Fibroblast of skin of back (primary cell): ENCODE data around the gene WWC1.

ENCODE experiments used
- DNase-seq: peaks from one replicate; pipeline ENCODE4 v3.0.0-alpha.2; 2013

The WWC1 gene

GRCh38 chr5:168365581-168366081, 74.2 kb downstream of the WWC1 start:
- no peak for DNase-seq

GRCh38 chr5:168366116-168366515, 74.7 kb downstream of the WWC1 start:
- peak; percentile 98 for DNase-seq

- no peak for DNase-seq
These were observed 77.4 kb downstream of the WWC1 start for GRCh38 chr5:168368854-168369253.

GRCh38 chr5:168370831-168371230, 79.4 kb downstream of the WWC1 start:
- DNase-seq, result no peak

- no peak for DNase-seq
These were observed 81.0 kb downstream of the WWC1 start for GRCh38 chr5:168372356-168372946.

- no peak for DNase-seq
These were observed 83.1 kb downstream of the WWC1 start for GRCh38 chr5:168374532-168374931.

- DNase-seq, result no peak
These were observed 83.8 kb downstream of the WWC1 start for GRCh38 chr5:168375214-168375613.

- DNase-seq, result no peak
These were observed 86.1 kb downstream of the WWC1 start for GRCh38 chr5:168377525-168377924.

GRCh38 chr5:168378741-168379140, 87.3 kb downstream of the WWC1 start:
- no peak for DNase-seq

GRCh38 chr5:168382421-168382820, 91.0 kb downstream of the WWC1 start:
- no peak for DNase-seq

GRCh38 chr5:168390491-168390890, 99.0 kb downstream of the WWC1 start:
- DNase-seq, result no peak

GRCh38 chr5:168393773-168394172, 102.3 kb downstream of the WWC1 start:
- no peak for DNase-seq

- no peak for DNase-seq
These were observed 109.2 kb downstream of the WWC1 start for GRCh38 chr5:168400429-168401220.

GRCh38 chr5:168401226-168401625, 109.8 kb downstream of the WWC1 start:
- DNase-seq, result no peak

GRCh38 chr5:168401880-168402279, 110.4 kb downstream of the WWC1 start:
- no peak for DNase-seq

- peak; percentile 95 for DNase-seq
These were observed 112.9 kb downstream of the WWC1 start for GRCh38 chr5:168404365-168404764.

- DNase-seq, result peak; percentile 43
These were observed 115.8 kb downstream of the WWC1 start for GRCh38 chr5:168407211-168407610.

- DNase-seq, result no peak
These were observed 117.3 kb downstream of the WWC1 start for GRCh38 chr5:168408561-168409305.

- DNase-seq, result peak; percentile 81
These were observed 118.4 kb downstream of the WWC1 start for GRCh38 chr5:168409591-168410458.

- no peak for DNase-seq
These were observed 120.4 kb downstream of the WWC1 start for GRCh38 chr5:168411871-168412270.

- DNase-seq, result no peak
These were observed 121.6 kb downstream of the WWC1 start for GRCh38 chr5:168413062-168413461.

GRCh38 chr5:168413596-168413995, 122.2 kb downstream of the WWC1 start:
- no peak for DNase-seq
